Activated naive CD8-positive, alpha-beta T cell (primary cell): ENCODE results near the gene MAGEB3.

Experiments
- H3K27ac Mint-ChIP-seq: one replicate; pipeline ENCODE4 v1.8.0; 2021; ENCODE audit warnings: mixed read lengths
- H3K27me3 Mint-ChIP-seq: one replicate; pipeline ENCODE4 v1.8.0; 2021; ENCODE audit warnings: mixed read lengths
- H3K36me3 Mint-ChIP-seq: one replicate; pipeline ENCODE4 v1.8.0; 2021; ENCODE audit warnings: mixed read lengths
- H3K4me1 Mint-ChIP-seq: one replicate; pipeline ENCODE4 v1.8.0; 2021; ENCODE audit warnings: low read depth, mixed read lengths
- H3K4me3 Mint-ChIP-seq: one replicate; pipeline ENCODE4 v1.8.0; 2021; ENCODE audit warnings: mild to moderate bottlenecking, mixed read lengths
- H3K9me3 Mint-ChIP-seq: one replicate; pipeline ENCODE4 v1.8.0; 2021; ENCODE audit warnings: low read depth, mixed read lengths

The MAGEB3 gene

DNA sequence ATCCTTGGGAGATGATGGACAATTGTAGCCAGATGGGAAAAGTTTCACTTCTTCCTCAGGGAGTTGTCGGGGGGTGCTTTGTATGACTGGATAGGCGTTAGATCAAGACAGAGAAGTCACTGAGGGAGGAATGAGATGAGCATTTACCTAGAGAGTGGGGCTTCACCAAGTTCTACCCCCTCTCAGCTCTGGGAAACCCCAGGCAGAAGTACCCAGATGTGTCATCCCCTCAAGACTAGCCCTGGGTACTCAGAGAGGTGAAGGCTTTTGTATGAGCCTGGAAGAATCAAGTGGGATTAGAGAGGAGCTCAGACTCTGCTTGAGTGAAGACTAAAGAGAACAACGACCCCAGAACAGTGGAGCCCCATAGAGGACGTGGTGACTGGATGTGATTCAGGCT is 18.4 kb downstream of the MAGEB3 start:
- Mint-ChIP-seq H3K9me3 (no peaks in the 10 kb centered on the region), H3K4me3 (no peak overlapping the region), H3K36me3 (no peaks in the 10 kb centered on the region), H3K27ac (no peak overlapping the region), H3K4me1 (no peaks in the 10 kb centered on the region), H3K27me3 (no peaks in the 10 kb centered on the region)

DNA sequence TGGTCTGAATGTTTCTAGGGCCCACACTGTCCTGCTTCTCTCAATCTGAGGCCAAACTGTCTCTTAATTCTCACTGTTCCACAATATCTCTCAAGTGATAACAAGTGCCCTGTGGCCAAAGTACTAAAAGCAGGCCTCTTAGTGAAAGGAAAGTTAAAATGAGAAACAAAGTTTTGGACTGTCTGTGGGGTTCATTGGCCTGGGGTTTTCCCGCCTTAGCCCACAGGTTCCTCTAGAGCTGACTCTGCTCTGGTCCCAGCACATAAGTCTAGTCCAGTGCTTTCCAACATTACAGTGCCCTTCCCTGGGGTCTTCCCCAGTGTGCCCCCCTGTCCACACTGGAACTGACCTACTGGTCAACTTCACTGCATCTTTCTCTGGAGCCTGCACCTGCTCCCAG is 22.8 kb downstream of the MAGEB3 start:
- Mint-ChIP-seq H3K27me3 (peaks cover 3% of the 10 kb centered on the region), H3K27ac (no peak overlapping the region), H3K4me3 (no peak overlapping the region), H3K9me3 (peaks cover 3% of the 10 kb centered on the region), H3K36me3 (no peaks in the 10 kb centered on the region), H3K4me1 (no peaks in the 10 kb centered on the region)

DNA sequence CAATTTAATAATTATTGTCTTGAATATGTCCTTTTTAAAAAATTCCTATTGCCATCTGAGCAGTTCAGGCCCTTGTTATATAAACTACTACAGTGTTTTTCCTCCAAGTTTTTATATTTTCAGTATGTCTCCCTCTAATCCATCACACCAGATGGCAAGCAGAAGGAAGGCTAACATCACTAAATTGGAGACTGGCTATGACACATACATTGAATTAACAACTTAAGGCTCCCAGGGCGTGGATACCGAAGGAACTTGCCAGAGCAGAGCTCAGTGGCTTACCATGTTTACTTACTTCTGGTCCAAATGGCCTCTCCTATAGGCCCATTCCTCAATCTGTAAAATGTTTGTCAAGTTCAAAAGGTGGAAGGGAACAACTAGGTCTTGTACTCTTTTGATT is 29.5 kb downstream of the MAGEB3 start:
- no peaks in the 10 kb centered on the region for H3K4me1 Mint-ChIP-seq
- H3K9me3 Mint-ChIP-seq, result peaks cover 3% of the 10 kb centered on the region
- H3K4me3 Mint-ChIP-seq, result no peak overlapping the region

DNA sequence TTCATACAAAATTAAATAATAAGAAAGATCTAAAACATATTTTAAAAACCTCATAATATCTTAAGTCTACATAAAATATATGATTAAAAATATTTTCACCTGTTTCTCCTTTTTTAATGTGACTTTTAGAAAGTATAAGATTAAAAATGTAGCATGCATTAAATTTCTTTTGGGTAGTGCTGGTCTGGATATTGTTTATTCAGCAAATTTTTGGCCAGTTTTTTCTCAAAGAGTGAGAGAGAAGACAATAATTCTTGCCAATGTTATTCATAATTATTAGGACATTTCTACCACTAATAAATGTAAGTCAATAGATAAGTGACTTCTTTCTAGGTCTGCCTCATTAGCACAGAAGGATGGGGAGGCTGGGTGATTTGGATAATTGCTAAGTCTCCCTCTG is 30.6 kb downstream of the MAGEB3 start:
- Mint-ChIP-seq H3K4me1 (no peaks in the 10 kb centered on the region), H3K4me3 (no peak overlapping the region), H3K27me3 (peaks cover 3% of the 10 kb centered on the region), H3K9me3 (peaks cover 2% of the 10 kb centered on the region), H3K36me3 (no peaks in the 10 kb centered on the region), H3K27ac (no peak overlapping the region)

More for the DNA sequence above, 29.5 kb downstream of the MAGEB3 start:
- Mint-ChIP-seq H3K27me3 (peaks cover 3% of the 10 kb centered on the region), H3K27ac (no peak overlapping the region), H3K36me3 (no peaks in the 10 kb centered on the region)

DNA sequence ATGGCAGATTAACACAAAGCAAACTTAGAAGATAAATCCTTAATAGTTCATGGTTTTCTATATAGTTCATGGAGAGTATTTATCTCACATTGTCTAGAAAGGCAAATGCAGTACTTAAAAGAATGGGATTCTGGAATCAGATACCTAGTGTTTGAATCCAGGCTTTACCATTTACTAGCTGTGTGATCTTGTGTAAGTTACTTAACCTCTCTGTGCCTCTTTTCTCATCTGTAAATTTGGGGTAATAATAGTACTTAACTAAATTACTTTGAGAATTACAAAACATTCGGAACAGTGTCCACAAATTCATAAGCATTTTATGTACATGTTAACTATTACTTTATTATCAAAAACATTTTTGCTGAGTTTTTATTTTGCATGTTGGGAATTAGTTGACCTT is 32.3 kb downstream of the MAGEB3 start:
- no peaks in the 10 kb centered on the region for H3K36me3 Mint-ChIP-seq
- H3K4me3 Mint-ChIP-seq, result no peak overlapping the region
- no peaks in the 10 kb centered on the region for H3K27me3 Mint-ChIP-seq
- H3K9me3 Mint-ChIP-seq, result no peaks in the 10 kb centered on the region
- H3K4me1 Mint-ChIP-seq, result no peaks in the 10 kb centered on the region
- no peak overlapping the region for H3K27ac Mint-ChIP-seq

DNA sequence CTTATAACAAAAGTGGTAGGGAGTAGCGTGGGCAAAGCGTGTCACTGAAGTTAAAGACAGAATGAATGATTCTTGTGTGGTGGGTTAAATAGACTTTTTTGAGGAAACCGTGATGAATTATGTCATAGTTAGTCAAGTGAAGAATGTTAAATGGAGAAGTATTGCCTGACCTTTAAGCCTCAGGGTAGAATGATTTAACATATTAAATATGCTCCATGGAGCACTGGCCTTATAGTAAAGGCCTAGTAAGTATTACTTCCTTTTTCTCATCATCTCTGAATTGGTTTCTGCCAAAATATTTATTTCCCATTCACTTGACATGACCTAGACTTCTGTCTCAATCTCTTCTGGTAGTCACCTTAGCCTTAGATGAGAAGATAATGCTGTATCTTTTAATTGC is 40.2 kb downstream of the MAGEB3 start:
- Mint-ChIP-seq H3K36me3 (no peaks in the 10 kb centered on the region), H3K27ac (no peak overlapping the region), H3K4me3 (no peak overlapping the region), H3K27me3 (no peaks in the 10 kb centered on the region), H3K9me3 (no peaks in the 10 kb centered on the region), H3K4me1 (no peaks in the 10 kb centered on the region)

GRCh38 chrX:30275498-30275897 is 45.0 kb downstream of the MAGEB3 start:
- H3K4me1 Mint-ChIP-seq, result peaks cover 5% of the 10 kb centered on the region
- no peaks in the 10 kb centered on the region for H3K27me3 Mint-ChIP-seq
- no peaks in the 10 kb centered on the region for H3K36me3 Mint-ChIP-seq
- H3K4me3 Mint-ChIP-seq, result no peak overlapping the region
- H3K27ac Mint-ChIP-seq, result no peak overlapping the region
- no peaks in the 10 kb centered on the region for H3K9me3 Mint-ChIP-seq

DNA sequence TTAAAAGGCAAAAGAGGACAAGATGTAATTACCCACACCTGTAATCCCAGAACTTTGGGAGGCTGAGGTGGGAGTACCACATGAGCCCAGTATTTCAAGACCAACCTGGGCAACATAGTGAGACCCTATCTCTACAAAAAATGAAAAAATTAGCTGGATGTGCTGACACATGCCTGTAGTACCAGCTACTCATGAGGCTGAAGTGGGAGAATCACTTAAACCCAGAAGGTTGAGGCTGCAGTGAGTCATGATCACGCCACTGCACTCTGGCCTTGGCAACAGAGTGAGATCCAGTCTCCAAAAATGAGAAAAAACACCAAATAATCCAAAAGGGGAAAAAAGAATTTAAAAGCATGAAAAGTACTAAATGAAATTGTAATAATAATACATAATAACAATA is 47.9 kb downstream of the MAGEB3 start:
- H3K36me3 Mint-ChIP-seq, result no peaks in the 10 kb centered on the region
- H3K4me3 Mint-ChIP-seq, result no peak overlapping the region

GRCh38 chrX:30280428-30280827 is 50.0 kb downstream of the MAGEB3 start:
- Mint-ChIP-seq H3K36me3 (no peaks in the 10 kb centered on the region), H3K27me3 (no peaks in the 10 kb centered on the region), H3K4me1 (peaks cover 5% of the 10 kb centered on the region), H3K4me3 (no peak overlapping the region), H3K27ac (no peak overlapping the region), H3K9me3 (no peaks in the 10 kb centered on the region)

More for the DNA sequence above, 47.9 kb downstream of the MAGEB3 start:
- H3K27me3 Mint-ChIP-seq, result no peaks in the 10 kb centered on the region
- no peaks in the 10 kb centered on the region for H3K9me3 Mint-ChIP-seq
- no peak overlapping the region for H3K27ac Mint-ChIP-seq
- H3K4me1 Mint-ChIP-seq, result peaks cover 5% of the 10 kb centered on the region

DNA sequence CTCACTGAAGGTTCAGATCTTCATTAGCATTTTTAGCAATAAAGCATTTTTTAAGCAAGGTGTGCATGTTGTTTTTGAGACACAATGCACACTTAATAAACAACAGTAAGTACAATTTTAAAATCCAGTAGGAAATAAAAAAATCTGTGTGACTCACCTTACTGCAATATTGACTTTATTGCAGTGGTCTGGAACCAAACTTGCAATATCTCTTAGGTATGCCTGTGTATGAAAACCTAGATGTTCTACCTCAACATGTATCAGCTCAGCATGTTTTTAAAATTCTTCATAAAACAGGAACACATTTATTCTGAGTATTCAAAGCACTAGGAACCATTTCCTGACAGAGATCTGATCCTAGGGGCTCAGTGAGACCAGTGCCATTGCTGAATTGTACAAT is 52.1 kb downstream of the MAGEB3 start:
- Mint-ChIP-seq H3K27me3 (no peaks in the 10 kb centered on the region), H3K4me1 (peaks cover 5% of the 10 kb centered on the region), H3K27ac (no peak overlapping the region)

DNA sequence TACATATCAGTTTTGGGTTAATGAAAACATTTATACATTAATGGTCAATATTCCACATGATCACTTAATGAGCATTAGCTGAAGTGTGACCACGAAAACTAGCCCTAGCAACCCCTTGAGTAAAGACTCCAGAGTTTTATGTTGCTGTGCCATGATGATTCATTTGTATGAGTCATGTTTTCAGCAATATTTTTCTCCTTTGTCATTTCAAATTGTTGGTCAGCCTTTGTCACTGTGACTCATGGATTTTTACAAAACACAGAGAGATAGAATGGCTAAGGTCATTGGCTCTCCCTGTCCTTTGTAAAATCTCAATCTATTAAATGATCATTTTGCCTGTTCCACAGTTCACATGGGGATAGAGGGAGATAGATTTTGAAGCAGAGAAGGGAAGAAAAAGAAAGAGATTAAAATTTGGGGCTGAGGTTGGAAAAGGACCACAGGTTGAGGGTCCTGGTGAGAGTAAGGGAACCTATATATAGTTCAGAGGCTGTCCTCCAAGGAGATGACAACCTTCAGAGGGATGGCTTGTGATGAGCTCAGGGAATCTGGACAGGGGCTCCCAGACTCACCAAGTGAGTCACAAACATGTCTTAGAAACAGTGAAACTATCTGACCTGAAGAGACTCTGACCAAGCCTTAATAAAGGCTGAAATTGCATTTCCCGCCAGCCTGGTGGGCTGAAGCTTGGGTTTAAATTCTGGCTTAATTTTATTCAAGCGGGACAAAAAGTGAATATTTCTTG is 53.2 kb downstream of the MAGEB3 start:
- Mint-ChIP-seq H3K4me1 (peaks cover 5% of the 10 kb centered on the region), H3K9me3 (no peaks in the 10 kb centered on the region), H3K36me3 (no peaks in the 10 kb centered on the region), H3K4me3 (no peak overlapping the region), H3K27ac (no peak overlapping the region), H3K27me3 (no peaks in the 10 kb centered on the region)

More for the DNA sequence above, 52.1 kb downstream of the MAGEB3 start:
- no peaks in the 10 kb centered on the region for H3K9me3 Mint-ChIP-seq
- no peaks in the 10 kb centered on the region for H3K36me3 Mint-ChIP-seq
- H3K4me3 Mint-ChIP-seq, result no peak overlapping the region
